CD4-positive, alpha-beta T cell treated with Interleukin-6 for 4 hours (primary cell): Measurements from ENCODE around the gene NRROS.
"Not testable (repeated sequence)": the region's sequence is repeated elsewhere in the genome, so short reads cannot be mapped to it uniquely, and the experiment has no call there.

Experiments
- DNase-seq: peaks from one replicate; pipeline ENCODE4 v3.0.0-alpha.2; 2020; ENCODE audit warnings: mixed read lengths

The NRROS gene

DNA sequence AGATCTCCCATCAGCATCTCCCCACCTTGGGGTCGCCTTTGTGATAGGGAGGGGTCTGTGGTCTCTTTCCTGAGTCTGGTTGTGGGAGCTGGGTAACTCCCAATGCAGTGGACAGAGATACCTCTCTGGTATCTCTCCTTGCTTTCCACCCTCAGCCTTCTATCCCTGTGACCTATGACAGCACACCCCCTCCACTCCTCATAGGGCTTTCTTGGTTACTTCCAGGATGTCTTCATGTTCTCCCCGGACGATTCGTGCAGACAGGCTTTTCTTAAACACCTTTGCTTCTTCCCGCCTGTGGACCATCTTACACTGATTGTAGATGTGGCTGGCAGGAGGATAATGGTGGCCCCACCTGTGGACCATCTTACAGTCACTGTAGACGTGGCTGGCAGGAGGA is 14.2 kb upstream of the NRROS start:
- DNase-seq = no peak

DNA sequence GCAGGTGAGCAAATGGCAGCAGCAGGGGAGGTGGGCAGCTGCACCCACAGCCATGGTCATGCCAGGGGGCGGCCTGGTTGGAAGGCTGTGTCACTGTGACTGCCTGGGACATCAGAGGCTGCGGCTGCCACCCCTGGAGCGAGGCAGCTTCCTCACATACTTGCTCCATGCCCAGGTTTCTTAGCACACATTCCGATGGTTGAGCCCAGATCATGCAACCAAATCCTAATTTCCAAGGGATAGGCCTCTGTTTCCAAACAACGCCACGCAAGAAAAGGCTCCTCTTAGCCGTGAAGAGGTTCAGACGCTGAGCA is 11.6 kb upstream of the NRROS start:
- no peak for DNase-seq

DNA sequence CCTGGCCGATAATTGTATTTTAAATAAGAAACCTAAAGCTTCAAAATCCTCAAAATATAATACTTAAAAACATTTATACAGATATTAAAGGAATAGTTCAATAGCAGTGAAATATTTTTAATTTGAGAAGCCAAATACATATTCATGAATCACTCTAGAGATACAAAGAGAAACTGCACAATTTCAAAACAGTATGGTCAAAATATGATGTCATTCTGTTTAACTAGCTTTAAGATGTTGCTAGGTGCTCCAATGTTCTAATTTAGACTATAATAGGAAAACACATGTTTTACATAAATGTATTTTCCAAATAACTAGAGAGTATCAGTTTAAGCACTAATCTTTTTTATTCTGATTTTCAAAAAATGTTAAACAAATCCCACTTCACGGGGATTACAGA is 10.3 kb upstream of the NRROS start:
- no peak for DNase-seq

DNA sequence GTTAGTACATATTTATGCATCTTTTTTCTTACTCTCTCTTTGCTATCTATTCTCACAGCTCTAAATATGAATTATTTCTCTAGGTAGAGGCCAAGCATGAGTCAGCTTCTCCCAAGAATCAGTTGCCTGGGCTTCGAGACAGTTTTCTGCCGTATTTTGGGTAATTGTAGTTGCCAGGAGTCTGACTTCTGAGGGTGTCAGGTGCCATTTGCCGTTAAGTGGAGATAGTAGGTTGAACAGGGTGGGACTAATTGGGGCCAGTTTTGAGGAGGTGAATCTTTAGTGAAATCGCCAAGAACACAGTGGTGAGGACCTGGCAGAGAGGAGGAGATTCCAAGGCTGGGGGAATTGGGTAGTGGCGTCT is 7.8 kb upstream of the NRROS start:
- DNase-seq = peak; percentile 37

DNA sequence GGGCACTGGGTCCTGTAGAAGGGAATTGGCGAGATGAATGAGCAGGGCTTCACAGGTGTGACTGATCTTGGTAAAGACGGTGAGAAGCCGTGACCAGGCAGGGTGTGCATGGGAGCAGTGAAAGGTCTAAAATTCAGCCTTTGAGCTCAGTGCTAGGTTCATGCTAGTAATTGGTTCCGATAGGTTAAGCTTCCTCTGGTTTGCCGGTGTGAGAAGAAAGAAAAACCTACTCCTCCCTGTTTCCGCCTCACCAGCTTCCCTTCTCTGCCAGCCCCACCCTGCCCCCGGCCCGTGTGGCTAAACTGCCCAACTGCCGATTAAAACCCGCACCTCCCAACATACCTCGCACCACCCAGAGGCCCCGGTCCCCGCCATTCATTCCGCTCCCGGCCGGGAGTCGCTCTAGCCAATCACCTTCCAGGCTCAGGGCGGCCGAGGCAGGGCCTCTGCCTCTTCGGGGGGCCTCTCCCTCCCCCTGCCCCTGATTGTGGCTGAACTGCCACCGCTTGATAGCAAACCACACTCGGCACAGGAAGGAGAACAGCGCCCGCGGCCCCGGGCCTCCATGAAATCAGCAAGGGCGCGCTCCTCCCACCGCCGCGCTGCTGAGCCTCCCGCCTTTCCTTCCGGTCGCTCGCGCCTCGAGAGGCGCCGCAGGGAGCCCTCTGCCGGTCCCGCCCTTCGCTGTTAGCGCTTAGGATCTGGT is 7.3 kb upstream of the NRROS start:
- DNase-seq = peak; percentile 94

DNA sequence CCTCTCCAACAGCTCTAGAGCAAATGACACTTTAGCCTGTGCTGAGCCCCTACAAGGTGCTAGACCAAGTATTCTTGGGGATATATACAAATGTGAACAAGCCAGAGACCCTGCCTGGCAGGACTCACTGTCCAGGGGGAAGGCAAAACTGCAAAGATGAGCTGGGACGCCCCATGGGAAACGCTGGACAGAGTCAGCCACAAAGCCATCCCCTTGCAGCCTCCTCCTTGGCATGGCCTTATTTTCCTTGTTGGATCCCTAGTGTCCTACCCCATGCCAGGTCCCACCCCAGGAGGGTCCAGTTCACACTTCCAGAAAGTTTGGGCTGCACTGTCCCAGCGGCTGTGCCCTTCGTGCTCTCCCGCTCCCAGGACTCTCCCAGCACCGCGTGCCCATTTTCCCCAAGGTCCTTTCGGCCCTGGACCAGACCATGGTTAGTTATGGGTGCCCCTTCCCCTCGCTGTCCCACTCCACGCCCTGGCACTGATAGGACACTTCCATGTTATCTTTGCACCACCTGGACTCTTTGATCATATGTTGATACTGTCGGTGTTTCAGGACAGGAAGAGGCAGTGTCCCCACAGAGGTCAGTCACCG is 5.8 kb upstream of the NRROS start:
- DNase-seq = no peak

DNA sequence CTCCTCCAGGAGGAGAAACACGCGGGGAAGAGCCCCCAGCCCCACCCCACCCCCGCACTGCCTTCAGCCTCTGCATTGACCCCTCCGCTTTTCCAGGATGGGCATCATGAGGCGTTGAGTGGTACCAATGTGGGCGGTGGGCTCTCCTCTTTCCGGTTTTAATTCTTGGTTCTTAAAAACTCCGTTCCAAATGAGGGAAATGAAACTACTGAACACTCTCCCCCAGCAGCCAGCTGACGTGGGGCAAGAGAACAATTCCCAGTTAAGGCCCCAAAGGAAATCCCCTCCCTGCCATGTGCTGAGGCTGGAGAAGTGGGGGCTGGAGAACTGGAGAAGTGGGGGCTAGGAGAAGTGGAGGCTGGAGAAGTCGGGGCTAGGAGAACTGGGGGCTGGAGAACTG is 5.3 kb upstream of the NRROS start:
- DNase-seq = no peak

DNA sequence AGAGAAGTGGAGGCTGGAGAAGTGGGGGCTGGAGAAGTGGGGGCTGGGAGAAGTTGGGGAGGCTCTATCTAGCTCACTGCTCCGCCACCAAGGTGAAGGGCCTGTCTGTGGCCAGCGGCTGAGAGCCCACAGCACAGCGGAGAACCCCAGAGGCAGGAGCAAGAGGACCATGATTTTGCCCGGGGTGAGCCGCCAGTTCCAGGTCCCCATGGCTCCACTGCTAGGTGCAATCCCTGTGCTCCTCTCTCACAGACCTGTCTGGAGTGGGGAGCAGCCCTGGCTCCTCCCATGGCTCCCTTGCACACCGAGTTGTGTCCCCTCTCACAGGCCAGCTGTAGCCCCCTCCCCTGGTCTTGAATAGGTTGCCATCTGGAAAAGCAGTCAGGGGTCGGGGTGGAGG is 4.7 kb upstream of the NRROS start:
- DNase-seq = no peak

DNA sequence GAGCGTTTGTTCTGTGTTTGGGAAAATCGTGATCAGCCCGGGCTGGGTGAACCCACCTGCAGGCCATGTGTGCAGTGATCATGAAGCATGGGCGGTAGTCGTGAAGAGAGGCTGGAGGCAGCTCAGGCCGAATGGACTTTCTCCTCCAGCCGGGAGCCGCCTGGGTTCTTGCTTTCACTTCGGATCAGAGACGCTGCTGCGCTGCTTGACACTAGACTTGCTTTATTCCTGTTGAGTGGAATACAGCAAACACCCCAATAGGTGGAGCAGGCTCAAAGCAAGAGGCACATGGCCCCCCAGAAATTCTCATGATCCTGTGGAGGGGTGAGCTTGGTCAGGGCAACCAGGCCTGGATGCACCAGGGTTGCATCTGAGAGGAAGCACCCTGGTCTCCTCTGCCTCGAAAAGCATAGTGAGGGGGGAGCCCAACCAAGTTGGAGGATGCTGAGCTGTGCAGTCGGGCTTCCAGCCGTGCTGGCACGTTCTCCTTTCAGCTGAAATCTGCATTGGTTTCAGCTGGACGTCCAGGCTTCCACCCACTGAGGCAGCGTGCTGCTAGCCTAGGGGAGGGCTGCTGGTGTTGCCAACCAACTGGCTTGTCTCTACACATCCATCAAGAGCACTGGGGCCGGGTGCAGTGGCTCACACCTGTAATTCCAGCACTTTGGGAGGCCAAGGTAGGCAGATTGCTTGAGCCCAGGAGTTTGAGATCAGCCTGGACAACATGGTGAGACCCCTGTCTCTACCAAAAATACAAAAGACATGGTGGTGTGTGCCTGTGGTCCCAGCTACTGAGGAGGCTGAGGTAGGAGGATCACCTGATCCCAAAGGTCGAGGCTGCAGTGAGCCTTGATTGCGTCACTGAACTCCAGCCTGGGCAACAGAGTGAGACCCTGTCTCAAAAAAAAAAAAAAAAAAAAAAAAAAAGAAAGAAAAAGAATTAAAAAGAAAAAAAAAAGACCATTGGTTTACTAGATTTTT is 2.8 kb upstream of the NRROS start:
- DNase-seq = no peak

DNA sequence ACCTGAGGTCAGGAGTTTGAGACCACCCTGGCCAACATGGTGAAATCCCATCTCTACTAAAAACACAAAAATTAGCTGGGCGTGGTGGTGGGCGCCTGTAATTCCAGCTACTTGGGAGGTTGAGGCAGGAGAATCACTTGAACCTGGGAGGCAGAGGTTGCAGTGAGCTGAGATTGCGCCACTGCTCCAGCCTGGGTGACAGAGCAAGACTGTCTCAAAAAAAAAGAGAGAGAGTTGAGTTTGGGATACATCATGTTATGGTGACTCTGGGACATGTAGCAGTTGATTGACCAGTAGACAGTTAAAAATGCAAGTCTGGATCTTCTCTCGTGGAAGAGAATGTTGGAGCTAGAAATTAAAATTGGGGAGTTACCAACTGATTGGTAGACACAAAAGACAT is 1.6 kb upstream of the NRROS start:
- not testable (repeated sequence) for DNase-seq

DNA sequence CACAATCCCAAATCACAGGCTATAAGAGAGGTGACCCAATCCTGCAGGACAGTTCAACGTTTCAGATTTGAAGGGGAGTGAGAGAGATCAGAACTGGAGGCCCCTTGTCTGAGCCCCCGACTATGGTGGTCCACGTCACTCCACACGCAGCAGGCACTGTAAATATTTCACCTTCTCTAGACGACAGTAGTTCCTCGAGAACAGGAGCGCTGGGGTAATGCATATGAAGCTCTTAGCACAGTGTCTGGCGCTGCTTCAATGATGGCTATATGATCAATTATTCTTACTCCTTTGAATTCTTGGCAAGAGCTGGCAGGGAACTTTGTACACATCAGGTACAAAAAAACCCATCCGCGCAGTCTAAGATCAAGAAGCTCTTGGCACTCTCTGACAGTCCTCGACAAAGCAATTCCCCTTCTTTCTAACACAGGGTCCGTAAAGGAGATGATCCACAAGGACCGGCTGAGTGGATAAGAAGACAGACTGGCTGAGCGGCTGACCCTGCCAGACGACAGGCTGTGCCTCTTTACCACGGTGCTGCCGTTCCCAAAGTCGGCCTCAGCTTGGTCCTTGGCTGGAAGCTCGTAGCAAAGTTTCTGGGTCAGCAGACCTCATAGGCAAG is 522 bp upstream of the NRROS start:
- peak; percentile 26 for DNase-seq

DNA sequence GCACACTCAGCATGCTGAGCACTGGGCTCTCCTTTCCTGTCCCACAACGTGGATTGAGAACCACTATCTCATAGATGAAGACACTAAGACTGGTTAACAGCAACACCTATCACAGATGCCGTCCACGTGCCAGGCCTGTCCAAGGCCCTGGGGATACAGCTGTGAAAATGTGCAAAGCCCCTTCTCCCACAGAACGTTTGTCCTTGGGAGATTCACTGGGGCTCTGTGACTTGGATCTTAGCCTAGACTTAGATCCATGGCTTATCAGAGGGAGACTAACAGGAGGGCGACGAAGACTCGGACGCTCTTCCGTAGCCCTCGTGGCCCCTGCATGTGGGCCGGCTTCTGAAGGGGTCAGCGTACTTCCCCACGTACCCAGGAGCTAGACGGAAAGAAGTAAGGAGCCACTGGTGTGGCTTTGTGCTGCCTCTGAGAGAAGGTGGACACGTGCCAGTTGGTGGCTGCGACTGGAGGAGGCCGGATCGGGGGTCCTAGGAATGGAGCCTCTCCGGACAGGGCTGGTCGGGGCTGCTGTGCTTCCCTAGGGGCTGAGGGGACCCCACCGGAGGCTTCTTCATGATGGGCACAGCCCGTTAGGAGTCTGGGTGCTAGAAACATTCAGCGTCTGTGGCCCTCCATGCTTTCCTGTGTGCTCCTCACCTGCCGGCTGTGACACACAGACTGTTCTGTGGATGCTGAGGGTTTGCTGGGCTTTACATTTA is 964 bp downstream of the NRROS start:
- DNase-seq = peak; percentile 60

DNA sequence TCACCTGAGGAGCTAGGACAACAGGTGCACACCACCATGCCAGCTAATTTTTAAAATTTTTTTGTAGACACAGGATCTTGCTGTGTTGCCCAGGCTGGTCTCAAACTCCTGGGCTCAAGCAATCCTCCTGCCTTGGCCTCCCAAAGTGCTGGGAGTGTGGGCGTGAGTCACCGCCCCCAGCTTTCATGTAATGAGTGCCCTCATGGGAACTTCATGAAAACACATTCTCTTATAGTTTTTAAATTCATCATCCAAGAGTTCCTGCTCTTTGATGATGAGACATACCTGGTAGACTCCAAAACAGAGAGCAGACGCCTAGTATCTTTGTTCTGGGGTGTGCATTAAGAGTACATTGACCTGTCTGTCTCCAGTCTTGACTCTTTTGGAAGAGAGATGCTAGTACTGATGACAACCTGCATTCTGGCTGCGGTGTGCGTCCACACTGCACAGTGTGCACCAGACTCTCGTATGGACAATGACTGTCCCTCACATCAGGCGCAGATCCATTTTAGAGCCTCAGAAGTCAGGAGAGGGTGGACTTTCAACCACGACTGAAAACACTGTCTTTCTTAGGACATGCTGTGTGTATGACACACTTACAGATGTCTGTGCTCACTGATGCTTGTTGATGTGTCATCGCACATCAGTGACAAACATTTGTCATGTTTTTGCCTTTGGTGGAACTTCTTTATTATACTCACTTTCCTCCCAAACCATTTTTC is 2.0 kb downstream of the NRROS start:
- DNase-seq = peak; percentile 75

DNA sequence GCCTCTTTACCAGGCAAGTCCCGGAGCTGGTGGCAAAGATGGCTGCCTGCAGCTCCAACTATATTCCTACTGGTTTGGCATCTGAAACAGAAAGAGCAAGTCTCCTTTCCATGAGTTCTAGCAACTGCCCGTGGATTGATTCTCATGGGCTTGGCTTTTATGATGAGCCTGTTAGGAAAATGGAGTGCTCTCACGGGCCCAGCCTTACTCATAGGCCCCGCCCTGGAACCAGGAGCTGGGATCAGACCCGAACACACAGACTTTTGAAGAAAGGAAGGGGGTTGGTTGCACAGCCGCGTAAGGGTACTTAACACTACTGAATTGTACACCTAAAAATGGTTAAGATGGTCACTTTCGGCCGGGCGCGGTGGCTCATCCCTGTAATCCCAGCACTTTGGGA is 2.9 kb downstream of the NRROS start:
- DNase-seq = no peak

DNA sequence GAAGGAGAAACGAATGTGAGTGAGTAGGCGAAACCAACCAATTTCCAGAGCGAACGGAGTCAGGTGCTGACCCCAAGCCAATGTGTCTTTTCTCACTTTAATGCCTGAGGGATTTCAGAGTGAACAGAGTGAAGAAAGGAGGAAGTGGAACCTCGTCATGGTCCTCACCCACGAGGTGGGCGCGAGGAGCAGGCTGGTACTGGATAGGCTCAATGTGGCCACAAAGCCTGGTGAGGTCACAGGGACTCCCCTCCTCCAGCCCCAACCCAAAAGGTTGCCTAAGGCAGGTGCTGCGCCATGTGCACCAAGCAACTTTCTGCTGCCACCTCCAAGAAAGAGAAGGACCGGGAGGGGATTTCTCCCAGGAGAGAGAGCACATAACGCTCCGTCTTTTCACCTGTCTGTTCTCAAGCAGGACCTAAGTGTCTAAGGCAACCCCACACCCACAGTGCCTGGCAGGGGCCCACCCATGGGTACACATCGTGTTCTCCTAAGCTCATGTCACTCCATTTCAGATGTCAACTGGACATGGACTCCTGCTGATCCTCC is 3.8 kb downstream of the NRROS start:
- DNase-seq = peak; percentile 46

DNA sequence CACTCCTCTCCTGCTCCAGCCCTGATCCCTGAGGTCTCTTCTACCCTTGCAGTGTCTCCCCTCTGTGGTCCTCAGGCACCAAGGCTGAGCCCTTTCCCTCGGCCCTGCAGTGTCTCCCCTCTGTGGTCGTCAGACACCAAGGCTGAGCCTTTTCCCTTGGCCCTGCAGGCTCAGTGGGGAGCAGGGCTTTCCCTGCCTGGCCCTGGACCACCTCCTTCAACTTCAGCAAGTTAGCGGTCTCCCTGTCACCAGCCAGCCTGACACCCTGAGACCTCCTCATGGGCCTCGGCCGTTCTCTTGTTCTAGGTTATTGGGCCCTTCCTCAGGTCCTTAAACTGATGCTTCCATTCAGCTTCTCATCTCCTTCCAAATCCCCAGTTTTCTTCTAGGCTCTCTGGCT is 4.3 kb downstream of the NRROS start:
- no peak for DNase-seq

DNA sequence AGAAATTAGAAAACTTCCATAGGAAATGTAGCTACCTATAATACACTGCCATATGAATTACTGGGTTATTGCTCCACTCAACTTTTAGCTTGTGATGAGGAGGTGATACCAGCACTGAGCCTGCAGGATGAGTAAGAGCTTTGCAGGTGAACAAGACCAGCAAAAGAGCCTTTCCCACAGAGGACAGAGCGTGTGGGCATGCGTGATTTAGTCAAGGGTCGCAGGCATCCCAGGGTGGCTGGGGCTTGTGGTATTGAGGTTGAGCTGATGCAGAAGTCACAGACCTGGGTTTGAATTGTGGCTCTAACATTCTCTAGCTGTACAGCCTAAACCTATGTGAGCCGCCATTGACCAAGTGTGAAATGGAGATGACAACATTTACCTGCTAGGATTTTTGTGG is 5.6 kb downstream of the NRROS start:
- peak; percentile 38 for DNase-seq

DNA sequence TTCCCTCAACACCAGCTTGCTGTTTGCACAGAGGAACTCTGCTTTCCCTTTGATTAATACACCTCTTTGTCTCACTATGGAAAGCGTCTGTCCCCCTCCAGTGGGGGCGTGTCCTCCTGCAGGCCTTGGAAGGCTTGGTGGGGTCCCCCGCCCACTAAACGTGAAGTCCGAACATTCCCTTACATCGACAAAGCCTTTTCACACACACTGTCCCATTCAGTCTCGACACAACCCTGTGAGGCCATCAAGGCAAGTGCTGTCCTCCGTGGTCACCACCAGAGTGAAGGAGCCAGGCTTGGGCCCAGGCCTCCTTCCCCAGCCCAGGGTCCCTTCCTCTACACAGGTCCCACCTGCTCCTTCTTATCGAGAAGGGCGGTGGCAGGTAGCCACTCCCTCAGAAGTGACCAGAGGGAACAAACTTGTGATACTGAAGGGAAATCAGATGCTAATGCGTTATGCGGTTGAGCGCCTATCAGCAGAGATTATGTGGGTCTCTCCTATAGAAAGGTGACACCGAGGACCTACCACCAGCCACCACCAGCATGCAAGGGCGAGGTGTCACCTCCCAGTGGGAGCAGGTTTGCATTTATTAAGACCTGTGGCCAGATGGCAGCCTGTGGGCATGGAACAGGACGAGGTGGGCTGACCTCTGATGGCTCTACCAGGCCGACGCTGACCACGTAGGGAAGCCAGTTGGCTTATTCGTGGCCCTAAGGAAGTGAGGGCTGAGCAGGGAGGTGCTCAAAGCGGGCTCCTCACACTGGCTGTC is 6.6 kb downstream of the NRROS start:
- no peak for DNase-seq

DNA sequence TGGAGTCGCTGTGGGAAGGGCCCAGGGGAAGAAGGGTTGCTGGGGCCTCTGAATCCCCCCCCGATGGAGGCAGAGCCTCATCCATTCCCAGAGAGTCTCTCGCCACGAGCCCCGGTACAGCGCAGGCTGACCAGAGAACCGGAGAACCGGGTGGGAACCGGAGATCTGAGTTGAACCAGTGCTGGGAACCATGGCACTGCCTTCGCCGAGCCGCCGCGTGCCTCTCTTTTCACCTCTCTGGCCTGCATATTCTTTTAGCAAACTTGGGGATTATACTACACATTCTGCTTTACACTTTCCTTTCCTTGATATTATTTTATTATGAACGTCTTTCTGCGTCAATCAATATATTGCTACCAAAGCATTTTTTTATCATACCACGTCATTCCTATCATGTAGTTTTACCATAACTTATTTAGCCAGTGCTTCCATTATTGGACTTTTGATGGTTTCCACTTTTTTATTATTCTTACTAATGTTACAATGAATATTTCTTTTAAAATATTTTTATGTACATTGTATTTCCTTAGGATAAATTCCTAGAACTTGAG is 7.2 kb downstream of the NRROS start:
- DNase-seq = no peak

DNA sequence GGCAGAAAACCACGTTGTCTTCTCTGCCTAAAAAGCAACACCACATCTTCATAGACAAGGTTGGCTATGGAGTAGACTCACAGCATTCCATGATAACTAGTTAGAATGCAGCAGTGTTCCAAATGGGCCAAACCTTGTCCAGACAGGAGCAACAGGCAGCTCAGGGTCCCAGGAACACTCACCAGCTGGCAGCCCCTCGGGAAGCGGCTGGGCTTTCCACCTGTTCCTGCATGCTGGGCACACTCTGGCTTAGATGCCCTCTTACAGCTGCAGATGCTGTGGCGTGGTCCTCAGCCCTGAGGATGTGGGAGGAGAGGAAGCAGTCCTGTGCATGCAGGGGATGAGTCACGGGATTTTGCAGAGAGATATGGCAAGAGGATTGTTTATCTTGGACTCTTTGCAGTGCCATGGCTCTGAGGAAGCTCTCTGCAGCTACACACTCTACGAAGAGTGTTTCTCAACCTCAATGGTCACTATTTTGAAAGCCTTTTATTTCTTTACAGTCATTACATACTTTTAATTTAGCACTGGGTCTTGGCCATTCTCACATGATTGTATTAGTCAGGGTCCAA is 11.3 kb downstream of the NRROS start:
- DNase-seq = peak; percentile 45
